ENCODE measurements around the gene B3GAT1. TPM values are rescaled to one million over a fixed set of nuclear protein-coding genes. Genes with fewer than 3 reads are reported as not detected.

The B3GAT1 gene
- total and polyA plus RNA-seq, 2 donors (not counting 1 experiment from before 2014, with no cell fraction given): 0.06 TPM; not detected in 1

GRCh38 chr11:134441706-134442105, 29.7 kb upstream of the B3GAT1 start:
- DNase-seq (no peak), ATAC-seq (ENCODE audit: low read depth) (no peak)
- Histone ChIP-seq H3K79me2 (ENCODE audit: control insufficient read depth, insufficient read depth, low read length) (no peaks in the 10 kb centered on the region), H3K9ac (ENCODE audit: low read length) (no peak overlapping the region), H3K4me1 (ENCODE audit: control insufficient read depth in 2 of 2, insufficient read depth in 2 of 2, low read length in 2 of 2) (no peaks in the 10 kb centered on the region), H2AFZ (ENCODE audit: insufficient read depth, low read depth, low read length, poor library complexity, severe bottlenecking) (no peak overlapping the region), H4K20me1 (ENCODE audit: control insufficient read depth, insufficient read depth, low read length, poor library complexity, severe bottlenecking) (no peaks in the 10 kb centered on the region), H3K27ac (ENCODE audit: low read length in 2 of 2) (no peak overlapping the region), H3K4me2 (replicated peaks; ENCODE audit: low read depth, low read length, poor library complexity, severe bottlenecking) (no peak overlapping the region), H3K36me3 (replicated peaks in 1 of 2; ENCODE audit: control extremely low read depth in 1 of 2, control insufficient read depth in 1 of 2, extremely low read depth in 1 of 2, insufficient read depth in 2 of 2, low read length in 1 of 2) (no peaks in the 10 kb centered on the region), H3K4me3 (ENCODE audit: control extremely low read depth in 1 of 5, extremely low read depth in 1 of 5, insufficient read depth in 1 of 5, low read depth in 2 of 5, low read length in 4 of 5) (no peak overlapping the region), H3K9me3 (ENCODE audit: control extremely low read depth in 1 of 3, control insufficient read depth in 2 of 3, insufficient read depth in 1 of 3, low read length in 2 of 3) (peaks cover 0 to 4% (median 0%) of the 10 kb centered on the region in 3 donors), H3K27me3 (replicated peaks in 1 of 4; ENCODE audit: control extremely low read depth in 1 of 4, control insufficient read depth in 3 of 4, insufficient read depth in 4 of 4, low read length in 3 of 4) (no peaks in the 10 kb centered on the region)
- no peak for TF ChIP-seq EZH2 (IDR thresholded peaks at IDR 0.05; ENCODE audit: borderline replicate concordance, insufficient read depth, low read depth, low read length, poor library complexity, severe bottlenecking)
- TF ChIP-seq CTCF (IDR thresholded peaks at IDR 0.05): no peak
- 69% methylated on average over 2 of the region's 4 CpGs for WGBS (ENCODE audit: insufficient coverage)
- Mint-ChIP-seq H3K27me3 (peaks cover 3% of the 10 kb centered on the region), H3K27ac (no peak overlapping the region), H3K4me1 (no peaks in the 10 kb centered on the region), H3K4me3 (no peak overlapping the region), H3K9me3 (ENCODE audit: insufficient read depth) (peaks cover 2% of the 10 kb centered on the region)
- CTCF ChIA-PET: no interaction called here
- POLR2A ChIA-PET: no interaction called here
- intact Hi-C loops (cut with micrococcal nuclease): no loop called here

- intact Hi-C loops (cut with micrococcal nuclease): no loop called here
Observed at GRCh38 chr11:134441281-134441680, 29.2 kb upstream of the B3GAT1 start.

More at GRCh38 chr11:134441281-134441680, 29.2 kb upstream of the B3GAT1 start:
- Histone ChIP-seq H3K27me3 (replicated peaks in 1 of 4; ENCODE audit: control extremely low read depth in 1 of 4, control insufficient read depth in 3 of 4, insufficient read depth in 4 of 4, low read length in 3 of 4) (no peaks in the 10 kb centered on the region), H3K9ac (ENCODE audit: low read length) (no peak overlapping the region), H3K4me1 (ENCODE audit: control insufficient read depth in 2 of 2, insufficient read depth in 2 of 2, low read length in 2 of 2) (no peaks in the 10 kb centered on the region), H3K79me2 (ENCODE audit: control insufficient read depth, insufficient read depth, low read length) (no peaks in the 10 kb centered on the region), H3K4me3 (ENCODE audit: control extremely low read depth in 1 of 5, extremely low read depth in 1 of 5, insufficient read depth in 1 of 5, low read depth in 2 of 5, low read length in 4 of 5) (no peak overlapping the region), H3K36me3 (replicated peaks in 1 of 2; ENCODE audit: control extremely low read depth in 1 of 2, control insufficient read depth in 1 of 2, extremely low read depth in 1 of 2, insufficient read depth in 2 of 2, low read length in 1 of 2) (no peaks in the 10 kb centered on the region), H3K9me3 (ENCODE audit: control extremely low read depth in 1 of 3, control insufficient read depth in 2 of 3, insufficient read depth in 1 of 3, low read length in 2 of 3) (peaks cover 0 to 4% (median 0%) of the 10 kb centered on the region in 3 donors), H3K27ac (ENCODE audit: low read length in 2 of 2) (no peak overlapping the region), H2AFZ (ENCODE audit: insufficient read depth, low read depth, low read length, poor library complexity, severe bottlenecking) (no peak overlapping the region), H3K4me2 (replicated peaks; ENCODE audit: low read depth, low read length, poor library complexity, severe bottlenecking) (no peak overlapping the region), H4K20me1 (ENCODE audit: control insufficient read depth, insufficient read depth, low read length, poor library complexity, severe bottlenecking) (no peaks in the 10 kb centered on the region)
- no peak for DNase-seq
- WGBS (ENCODE audit: insufficient coverage): 97% methylated on average over 8 of the region's 9 CpGs
- no peak for ATAC-seq (ENCODE audit: low read depth)
- H3K4me1 Mint-ChIP-seq: no peaks in the 10 kb centered on the region
- no peak overlapping the region for H3K4me3 Mint-ChIP-seq
- no peak overlapping the region for H3K27ac Mint-ChIP-seq
- POLR2A ChIA-PET: no interaction called here
- H3K9me3 Mint-ChIP-seq (ENCODE audit: insufficient read depth): peaks cover 2% of the 10 kb centered on the region
- TF ChIP-seq EZH2 (IDR thresholded peaks at IDR 0.05; ENCODE audit: borderline replicate concordance, insufficient read depth, low read depth, low read length, poor library complexity, severe bottlenecking) (no peak), CTCF (IDR thresholded peaks at IDR 0.05) (no peak)
- peaks cover 3% of the 10 kb centered on the region for H3K27me3 Mint-ChIP-seq
- CTCF ChIA-PET: no interaction called here

Measured in B cell (primary cell).